Measurements from ENCODE around the gene ATF6B. TPM values are rescaled to one million over a fixed set of nuclear protein-coding genes. Genes with fewer than 3 reads are reported as not detected.

The ATF6B gene
- 3.4 and 9.6 TPM in 2 replicates for polyA plus RNA-seq

DNA sequence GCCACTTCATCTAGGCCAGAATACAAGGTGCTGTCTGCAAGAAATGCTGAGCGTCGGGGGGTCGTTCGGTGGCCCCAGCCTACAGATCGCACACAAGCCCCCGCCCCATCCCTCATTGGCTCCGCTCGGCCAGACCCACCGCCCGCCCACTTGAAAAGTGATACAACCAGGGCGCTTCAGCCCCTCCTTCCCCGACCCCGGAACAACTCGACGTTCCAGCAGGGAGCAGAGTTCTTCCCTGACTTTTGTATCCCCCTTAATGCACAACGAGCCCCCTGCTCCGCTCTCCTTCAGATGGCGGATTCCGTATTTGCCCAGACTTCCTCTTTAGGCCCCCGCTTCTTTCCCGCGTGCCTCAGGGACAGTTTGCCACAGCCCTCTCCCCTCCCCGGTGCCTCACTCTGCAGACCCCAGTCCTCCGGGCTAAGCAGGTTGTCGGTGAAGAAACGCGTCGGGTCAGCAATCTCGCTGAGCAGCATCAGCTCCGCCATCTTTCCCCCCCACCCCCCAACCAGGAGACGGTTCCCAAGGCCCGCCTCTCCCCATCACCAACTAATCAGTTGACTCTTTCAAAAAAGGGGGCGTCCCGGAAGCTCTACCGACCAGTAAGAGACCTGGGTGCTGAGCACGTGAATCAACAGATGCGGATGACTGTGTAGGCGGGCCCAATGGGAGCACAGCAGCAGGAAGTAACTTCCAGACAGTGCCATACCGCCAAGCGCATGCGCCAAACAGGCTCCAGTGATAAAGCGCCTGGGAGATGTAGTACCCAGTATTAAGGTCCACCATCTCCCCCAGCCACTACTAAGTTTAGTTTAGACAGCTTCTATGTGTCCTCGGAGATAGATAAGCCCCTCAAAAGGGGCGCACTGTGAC lies at the start of gene ATF6B:
Gene ATF6B (minus strand): TSS at position 530 of the 876 bp plus-strand sequence. CDS start 39 bp downstream, at position 491.

DNA sequence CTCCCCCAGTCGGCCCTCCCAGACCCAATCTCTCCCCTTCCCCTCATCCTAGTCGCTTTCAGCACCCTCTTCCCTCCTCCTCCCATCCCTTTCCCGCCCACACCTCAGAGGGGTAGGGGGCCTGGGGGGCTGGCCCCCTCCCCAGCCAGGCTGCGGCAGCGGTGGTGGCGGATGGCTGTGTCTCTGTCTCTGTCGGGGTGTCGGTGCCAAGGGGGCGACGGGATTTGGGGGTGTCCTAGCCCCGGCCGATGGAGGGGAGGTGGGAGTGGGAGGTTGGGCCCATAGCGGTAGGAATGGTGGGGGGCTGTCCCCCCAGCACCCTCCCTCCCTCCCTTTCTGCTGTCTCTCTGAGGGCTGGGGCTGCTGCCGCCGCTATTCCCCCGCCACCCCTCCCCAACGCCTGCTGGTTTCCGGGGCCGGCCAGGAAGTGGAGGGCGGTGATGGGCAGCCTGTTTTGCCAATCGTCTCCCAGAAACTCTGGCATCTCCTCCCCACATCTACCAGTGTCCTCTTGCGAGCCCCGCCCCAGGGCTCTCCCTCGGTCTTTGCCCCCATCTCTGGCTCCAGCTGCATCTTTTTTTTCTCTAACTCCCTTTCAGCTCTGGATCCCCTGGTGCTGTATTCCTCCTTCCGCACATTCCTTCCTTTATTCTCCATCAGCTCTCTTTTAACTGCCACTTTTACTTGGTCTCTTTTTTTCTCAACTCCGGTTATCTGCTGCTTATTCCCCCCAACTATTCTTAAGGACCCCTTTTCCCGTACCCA lies 47.8 kb upstream of the ATF6B start, which contains the start of gene AGPAT1:
Gene AGPAT1 (minus strand): TSS at position 374 of the 765 bp plus-strand sequence. CDS start 4,588 bp downstream, outside the sequence.

GRCh38 chr6:32164295-32164694 lies 36.2 kb upstream of the ATF6B start, which contains the start of gene EGFL8:
TSS of gene EGFL8 (plus strand) at chr6:32164595. CDS start at chr6:32166166, 1,571 bp downstream.

DNA sequence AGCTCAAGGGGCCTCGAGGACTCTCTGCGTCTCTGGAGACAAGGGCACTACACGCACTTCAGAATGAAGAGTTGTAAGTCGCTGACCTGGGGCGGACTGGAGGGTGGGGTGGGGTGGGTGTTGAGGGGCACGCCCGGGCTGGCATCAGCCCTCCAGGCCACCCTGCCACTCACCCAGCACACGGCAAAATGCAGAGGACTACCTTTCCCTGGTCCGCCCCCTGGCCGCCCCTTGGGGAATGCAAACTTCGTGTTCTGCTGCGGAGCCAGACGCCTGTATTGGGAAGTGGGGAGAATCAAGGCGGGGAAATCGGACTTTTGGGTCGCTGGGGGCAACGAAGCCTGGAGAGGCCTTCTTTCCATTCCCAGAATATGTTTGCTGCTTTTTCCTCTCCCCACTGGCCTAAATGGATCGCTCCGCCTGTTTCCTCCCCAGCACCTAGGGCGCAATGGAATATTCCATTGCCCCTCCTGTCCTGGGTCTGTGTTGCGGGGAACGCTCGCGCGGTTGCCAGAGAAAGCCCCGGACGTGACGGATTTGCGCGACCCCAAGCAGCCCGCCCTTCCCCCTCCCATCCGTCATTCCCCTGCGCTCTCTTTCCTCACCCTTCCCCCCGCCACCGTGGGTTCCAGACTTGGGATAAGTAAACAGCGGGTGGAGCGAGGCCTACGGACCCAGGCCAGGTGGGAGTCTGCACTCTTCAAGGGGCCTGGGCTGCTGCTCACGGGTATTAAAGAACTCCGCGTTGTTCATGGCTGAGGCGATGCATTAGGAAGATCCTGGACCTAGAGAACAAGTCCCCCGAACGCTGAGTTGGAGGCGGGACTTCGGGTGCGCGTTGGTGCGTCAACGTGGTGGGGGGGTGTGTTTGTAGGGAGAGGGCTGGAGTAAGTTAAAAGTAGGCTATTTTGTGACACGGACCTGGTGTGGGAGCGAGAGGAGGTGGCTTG lies 25.8 kb upstream of the ATF6B start, which contains the start of gene PPT2:
Gene PPT2 (plus strand): TSS at position 578 of the 950 bp plus-strand sequence. CDS start 454 bp downstream, outside the sequence.

DNA sequence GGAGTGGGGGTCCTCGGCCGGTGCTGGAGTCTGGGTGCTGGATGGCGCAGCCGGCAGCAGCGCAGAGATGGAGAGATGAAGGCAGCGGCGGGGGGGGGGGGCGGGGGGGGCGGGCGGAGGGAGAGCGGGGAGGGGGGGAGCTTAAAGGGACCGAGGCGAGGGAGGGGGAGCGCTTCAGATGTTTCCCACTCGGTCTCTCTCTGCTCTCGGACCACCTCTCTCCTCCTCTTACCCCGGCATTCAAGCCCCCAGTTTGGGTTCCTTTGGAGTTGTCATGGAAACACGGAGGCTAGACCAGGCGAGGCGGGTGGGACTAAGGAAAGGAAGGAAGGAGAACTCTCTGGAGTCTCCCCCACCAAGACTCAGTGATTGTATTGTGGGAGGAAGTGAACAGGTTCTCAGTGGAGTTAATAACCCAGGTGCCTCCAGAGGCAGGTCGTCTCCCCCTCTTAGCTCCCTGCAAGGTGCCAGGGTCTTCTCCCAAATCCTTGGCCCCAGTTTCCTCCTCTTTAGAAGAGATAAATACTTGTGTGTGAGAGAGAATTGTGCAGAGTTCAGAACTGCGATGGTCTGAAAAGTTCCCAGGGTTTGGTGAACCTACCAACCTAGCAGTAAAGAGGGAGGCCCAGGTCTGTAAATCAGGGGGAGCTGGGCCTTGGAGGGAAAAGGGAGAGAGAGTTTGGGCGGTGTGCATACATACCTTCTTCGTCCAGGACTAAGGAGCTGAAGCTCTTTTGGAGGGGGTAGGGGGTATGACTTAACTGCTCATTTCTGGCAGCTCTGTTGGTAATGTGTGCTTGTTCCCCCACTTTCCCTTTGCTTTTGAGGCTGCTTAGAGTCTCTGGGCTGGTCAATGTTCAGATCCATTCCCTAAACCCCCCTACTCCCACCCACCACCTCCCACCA lies 24.1 kb upstream of the ATF6B start, which contains the start of gene PRRT1:
Gene PRRT1 (minus strand): TSS at position 77 of the 906 bp plus-strand sequence. CDS start 112 bp downstream, outside the sequence.

DNA sequence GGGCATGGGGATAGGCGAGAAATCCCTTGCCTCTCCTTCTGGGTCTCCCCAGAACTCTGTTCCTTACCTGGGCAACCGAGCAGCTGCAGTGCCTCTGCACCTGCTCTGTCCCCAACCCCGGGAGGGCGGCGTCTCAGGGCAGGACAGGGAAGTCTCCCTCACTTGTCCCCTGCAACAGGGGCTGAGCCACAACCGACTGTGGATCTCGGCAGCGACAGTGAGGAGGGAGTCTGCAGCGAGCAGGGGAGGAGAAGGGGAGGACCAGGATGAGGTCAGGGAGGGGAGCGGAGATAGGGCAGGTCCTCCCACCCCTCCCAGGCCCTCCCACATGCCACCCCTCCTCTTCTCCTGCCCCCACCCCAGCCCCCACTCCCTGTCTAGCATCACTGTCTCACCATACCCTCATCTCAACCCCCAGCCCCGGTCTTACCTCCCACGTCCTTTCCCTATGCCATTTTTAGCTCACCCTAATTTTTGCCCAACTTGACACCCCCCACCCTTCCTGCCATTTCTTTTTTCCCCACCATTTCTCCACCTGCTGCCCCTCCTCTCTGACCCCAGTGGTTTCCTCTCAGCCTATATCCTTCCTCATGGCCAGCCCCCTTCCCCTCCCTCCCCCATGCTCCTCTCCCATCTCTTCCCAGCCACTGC lies 18.8 kb downstream of the ATF6B start, which contains the start of gene TNXB:
Gene TNXB (minus strand): TSS at position 225 of the 651 bp plus-strand sequence. CDS start 11,140 bp downstream, outside the sequence.

Other genes with a start within 250 kb of the ATF6B start
- gene SLC44A4, start 249.2 kb downstream of the ATF6B start, polyA plus RNA-seq = not detected in 2 replicates
- gene EHMT2, start 230.5 kb downstream of the ATF6B start, polyA plus RNA-seq = 5.9 and 11.4 TPM in 2 replicates
- gene ZBTB12, start 226.2 kb downstream of the ATF6B start, polyA plus RNA-seq = not detected in 2 replicates
- gene C2, start 200.5 kb downstream of the ATF6B start, polyA plus RNA-seq = 1.2 TPM in 1 of 2 replicates, not detected in the other
- 0.34 TPM in 1 of 2 replicates, not detected in the other for gene CFB, start 182.2 kb downstream of the ATF6B start, polyA plus RNA-seq
- 18.1 and 30.7 TPM in 2 replicates for gene NELFE, start 169.3 kb downstream of the ATF6B start, polyA plus RNA-seq
- gene SKIC2, start 169.1 kb downstream of the ATF6B start, polyA plus RNA-seq = 8.0 and 11.7 TPM in 2 replicates
- 9.6 and 21.2 TPM in 2 replicates for gene DXO, start 156.1 kb downstream of the ATF6B start, polyA plus RNA-seq
- gene C4A, start 146.2 kb downstream of the ATF6B start, polyA plus RNA-seq = not detected in 2 replicates
- gene C4B, start 113.5 kb downstream of the ATF6B start, polyA plus RNA-seq = not detected in 2 replicates
- 0.20 TPM in 1 of 2 replicates, not detected in the other for gene CYP21A2, start 89.8 kb downstream of the ATF6B start, polyA plus RNA-seq
- not detected in 2 replicates for gene TNXB, start 18.9 kb downstream of the ATF6B start, polyA plus RNA-seq
- gene FKBPL, start 2.0 kb upstream of the ATF6B start, polyA plus RNA-seq = 0.77 and 1.8 TPM in 2 replicates
- gene PRRT1, start 23.7 kb upstream of the ATF6B start, polyA plus RNA-seq = 88.8 and 97.9 TPM in 2 replicates
- gene PPT2, start 25.9 kb upstream of the ATF6B start, polyA plus RNA-seq = 16.8 and 18.7 TPM in 2 replicates
- gene EGFL8, start 36.3 kb upstream of the ATF6B start, polyA plus RNA-seq = 2.5 and 3.6 TPM in 2 replicates
- gene AGPAT1, start 47.8 kb upstream of the ATF6B start, polyA plus RNA-seq = 18.3 and 18.5 TPM in 2 replicates
- gene RNF5, start 50.2 kb upstream of the ATF6B start, polyA plus RNA-seq = 34.7 and 42.0 TPM in 2 replicates
- gene AGER, start 56.0 kb upstream of the ATF6B start, polyA plus RNA-seq = not detected in 2 replicates
- gene PBX2, start 62.0 kb upstream of the ATF6B start, polyA plus RNA-seq = 0.55 TPM in 1 of 2 replicates, not detected in the other
- not detected in 2 replicates for gene GPSM3, start 64.4 kb upstream of the ATF6B start, polyA plus RNA-seq
- gene NOTCH4, start 95.8 kb upstream of the ATF6B start, polyA plus RNA-seq = 1.3 and 2.2 TPM in 2 replicates
- not detected in 2 replicates for gene TSBP1, start 243.7 kb upstream of the ATF6B start, polyA plus RNA-seq

Measured in Purkinje cell (primary cell).